Effector memory CD4-positive, alpha-beta T cell (primary cell): ENCODE results near the gene TLR8.

ENCODE experiments used
- DNase-seq, 3 donors: peaks; one replicate each; pipeline ENCODE4 v3.0.0-alpha.2; 2020
- H3K27ac ChIP-seq: 2 replicates; pipeline ENCODE4 v1.7.0; 2013; ENCODE audit warnings: mild to moderate bottlenecking, low read length, moderate library complexity; ENCODE audit not compliant: insufficient read depth, poor library complexity, severe bottlenecking
- H3K27me3 ChIP-seq: replicated peaks from 2 replicates; pipeline ENCODE4 v1.7.0; 2013; ENCODE audit warnings: mild to moderate bottlenecking, low read length; ENCODE audit not compliant: insufficient read depth, control insufficient read depth, poor library complexity, severe bottlenecking
- H3K36me3 ChIP-seq: 2 replicates; pipeline ENCODE4 v1.7.0; 2013; ENCODE audit warnings: mild to moderate bottlenecking, low read length, moderate library complexity; ENCODE audit not compliant: control insufficient read depth, insufficient read depth
- H3K4me1 ChIP-seq: 2 replicates; pipeline ENCODE4 v1.7.0; 2013; ENCODE audit warnings: low read length, mild to moderate bottlenecking; ENCODE audit not compliant: control insufficient read depth, insufficient read depth, poor library complexity, severe bottlenecking
- H3K4me3 ChIP-seq: 2 replicates; pipeline ENCODE4 v1.7.0; 2013; ENCODE audit warnings: low read length, low read depth, mild to moderate bottlenecking; ENCODE audit not compliant: insufficient read depth, poor library complexity, severe bottlenecking
- H3K9me3 ChIP-seq: 2 replicates; pipeline ENCODE4 v1.7.0; 2013; ENCODE audit warnings: mild to moderate bottlenecking, low read length, moderate library complexity; ENCODE audit not compliant: control insufficient read depth

TLR8 gene

DNA sequence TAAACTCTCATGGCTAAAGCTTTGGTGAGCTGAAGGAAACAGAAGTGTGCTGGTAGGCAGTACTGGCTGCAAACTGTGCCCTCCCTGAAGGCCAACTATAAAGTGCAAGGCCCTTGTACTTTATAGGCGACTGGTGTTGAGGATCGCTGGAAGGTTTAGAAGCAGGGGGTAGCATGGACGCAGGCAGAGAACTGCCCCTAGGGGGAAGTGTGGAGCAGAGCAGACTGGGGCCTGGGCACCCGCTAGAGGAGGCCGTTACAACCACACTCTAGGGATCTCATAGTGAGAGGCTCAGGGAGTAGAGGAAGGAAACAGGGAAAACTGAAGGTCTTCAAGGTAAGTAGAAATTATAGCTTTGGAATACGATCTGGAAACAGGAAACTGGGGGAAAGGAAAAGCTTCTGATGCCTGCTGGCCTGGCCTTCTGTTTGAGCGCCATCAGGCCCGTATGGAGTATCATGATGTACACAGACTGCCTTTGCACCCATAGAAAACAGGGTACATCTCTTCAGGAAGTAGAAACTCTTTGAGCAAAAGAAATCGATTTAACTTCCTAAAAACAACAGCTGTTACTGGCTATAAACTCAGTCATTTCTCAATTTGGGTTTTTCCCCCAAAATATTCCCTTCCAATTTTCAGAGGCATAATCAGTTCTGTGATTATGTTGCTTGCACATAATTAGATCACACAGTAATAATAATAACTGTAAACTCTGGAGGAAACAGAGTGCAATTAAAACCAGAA lies 44.6 kb downstream of the TLR8 start:
- Histone ChIP-seq H3K27ac (peak overlapping the region; percentile 86), H3K9me3 (no peaks in the 10 kb centered on the region), H3K4me3 (peak overlapping the region; percentile 15), H3K27me3 (no peaks in the 10 kb centered on the region), H3K36me3 (no peaks in the 10 kb centered on the region), H3K4me1 (peaks cover 63% of the 10 kb centered on the region)
- DNase-seq = peak in 2 of 3 donors; percentile 54 to 56

DNA sequence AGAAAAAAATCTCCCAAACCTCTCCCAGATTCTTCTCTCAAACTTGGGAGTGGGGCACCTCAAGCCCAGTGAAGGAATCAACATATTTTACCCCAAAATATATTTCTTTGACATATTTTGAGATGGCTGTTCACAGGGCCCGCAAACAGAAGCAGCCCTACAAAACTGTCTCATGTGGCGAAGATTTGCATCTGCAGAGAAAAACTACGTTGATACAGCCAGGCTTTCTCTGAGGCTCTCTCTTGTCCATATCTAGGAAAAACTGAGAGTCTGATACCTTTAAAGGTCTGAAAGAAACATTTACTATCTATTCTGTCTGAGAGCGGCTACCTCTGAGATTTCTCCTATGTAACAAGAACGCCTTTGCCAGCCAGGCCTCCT lies 45.2 kb downstream of the TLR8 start:
- peak overlapping the region; percentile 86 for H3K27ac ChIP-seq
- H3K4me1 ChIP-seq = peaks cover 68% of the 10 kb centered on the region
- H3K9me3 ChIP-seq = no peaks in the 10 kb centered on the region
- no peaks in the 10 kb centered on the region for H3K36me3 ChIP-seq
- H3K4me3 ChIP-seq = no peak overlapping the region
- DNase-seq = no peak
- H3K27me3 ChIP-seq = no peaks in the 10 kb centered on the region

GRCh38 chrX:12953420-12953819 lies 47.0 kb downstream of the TLR8 start:
- Histone ChIP-seq H3K36me3 (no peaks in the 10 kb centered on the region), H3K4me1 (peaks cover 65% of the 10 kb centered on the region), H3K9me3 (no peaks in the 10 kb centered on the region), H3K4me3 (peak overlapping the region; percentile 30), H3K27ac (peak overlapping the region; percentile 88), H3K27me3 (no peaks in the 10 kb centered on the region)
- DNase-seq = no peak

GRCh38 chrX:12954376-12954775 lies 48.0 kb downstream of the TLR8 start:
- peak overlapping the region; percentile 88 for H3K27ac ChIP-seq
- no peak overlapping the region for H3K4me3 ChIP-seq

DNA sequence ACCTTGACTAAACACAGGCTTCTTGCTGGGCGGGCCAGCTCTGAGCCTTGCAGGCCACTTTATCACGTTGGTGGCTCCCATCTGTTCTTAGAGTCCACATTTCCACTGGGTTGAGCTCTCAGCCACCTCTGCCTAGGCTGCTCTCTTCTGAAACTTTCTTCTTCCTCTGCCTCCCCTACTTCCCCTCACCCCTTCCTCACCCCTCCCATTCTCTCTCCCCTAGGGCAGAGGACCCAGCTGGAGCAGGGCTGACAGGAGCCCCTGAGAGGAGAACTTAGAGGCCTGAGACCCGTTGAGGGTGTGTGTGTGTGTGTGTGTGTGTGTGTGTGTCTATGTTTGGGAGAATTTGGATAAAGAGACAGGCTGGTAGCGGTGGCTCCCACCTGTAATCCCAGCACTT lies 48.6 kb downstream of the TLR8 start:
- peak overlapping the region; percentile 19 for H3K4me3 ChIP-seq
- H3K4me1 ChIP-seq = peaks cover 57% of the 10 kb centered on the region
- H3K9me3 ChIP-seq = no peaks in the 10 kb centered on the region
- no peak for DNase-seq
- no peaks in the 10 kb centered on the region for H3K36me3 ChIP-seq
- H3K27me3 ChIP-seq = no peaks in the 10 kb centered on the region
- peak overlapping the region; percentile 88 for H3K27ac ChIP-seq

More at GRCh38 chrX:12954376-12954775, 48.0 kb downstream of the TLR8 start:
- Histone ChIP-seq H3K9me3 (no peaks in the 10 kb centered on the region), H3K36me3 (no peaks in the 10 kb centered on the region), H3K4me1 (peaks cover 61% of the 10 kb centered on the region), H3K27me3 (no peaks in the 10 kb centered on the region)
- DNase-seq = no peak

DNA sequence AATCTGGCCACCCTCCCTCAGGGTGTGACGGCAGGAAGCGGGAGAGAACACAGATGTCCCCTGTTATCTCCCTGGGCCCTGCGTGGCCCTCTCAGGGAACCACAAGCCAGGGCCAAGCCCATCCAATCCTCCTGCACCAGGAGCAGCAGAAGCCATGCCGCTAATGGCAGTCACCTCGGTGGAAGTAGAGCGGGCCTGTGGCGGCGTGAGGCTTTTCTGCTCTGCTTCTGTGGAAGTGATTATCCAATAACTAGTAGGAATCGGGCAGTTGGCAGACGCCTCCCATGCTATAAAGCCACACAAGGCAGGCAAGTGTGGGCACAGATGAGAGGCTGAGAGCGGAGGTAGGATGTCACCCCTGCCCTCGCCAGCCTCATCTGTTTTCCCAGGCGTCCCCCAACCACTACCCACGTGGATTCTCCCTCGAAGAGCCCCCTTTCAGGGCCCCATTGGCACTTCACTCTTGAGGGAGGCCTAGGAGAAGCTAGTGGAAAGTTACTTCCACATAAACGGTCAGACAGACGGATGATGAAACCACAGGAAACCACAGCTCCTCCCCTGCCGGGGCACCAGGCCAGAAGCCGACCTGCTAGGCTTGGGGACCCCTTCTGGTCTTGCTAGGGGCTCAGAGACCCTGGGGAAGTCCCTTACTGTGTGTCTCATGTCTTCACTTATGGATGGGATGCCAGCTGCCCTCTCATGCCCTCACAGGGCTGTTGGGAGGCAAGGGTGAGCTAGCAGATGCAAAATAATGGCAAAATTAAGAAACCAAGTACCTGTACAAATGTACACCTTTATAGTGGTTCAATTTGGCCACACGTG lies 49.7 kb downstream of the TLR8 start:
- no peaks in the 10 kb centered on the region for H3K27me3 ChIP-seq
- H3K4me3 ChIP-seq = peak overlapping the region; percentile 41
- peak overlapping the region; percentile 88 for H3K27ac ChIP-seq
- H3K36me3 ChIP-seq = no peaks in the 10 kb centered on the region
- peak; percentile 64 to 72 (median 66) for DNase-seq
- H3K4me1 ChIP-seq = peaks cover 56% of the 10 kb centered on the region
- no peaks in the 10 kb centered on the region for H3K9me3 ChIP-seq

DNA sequence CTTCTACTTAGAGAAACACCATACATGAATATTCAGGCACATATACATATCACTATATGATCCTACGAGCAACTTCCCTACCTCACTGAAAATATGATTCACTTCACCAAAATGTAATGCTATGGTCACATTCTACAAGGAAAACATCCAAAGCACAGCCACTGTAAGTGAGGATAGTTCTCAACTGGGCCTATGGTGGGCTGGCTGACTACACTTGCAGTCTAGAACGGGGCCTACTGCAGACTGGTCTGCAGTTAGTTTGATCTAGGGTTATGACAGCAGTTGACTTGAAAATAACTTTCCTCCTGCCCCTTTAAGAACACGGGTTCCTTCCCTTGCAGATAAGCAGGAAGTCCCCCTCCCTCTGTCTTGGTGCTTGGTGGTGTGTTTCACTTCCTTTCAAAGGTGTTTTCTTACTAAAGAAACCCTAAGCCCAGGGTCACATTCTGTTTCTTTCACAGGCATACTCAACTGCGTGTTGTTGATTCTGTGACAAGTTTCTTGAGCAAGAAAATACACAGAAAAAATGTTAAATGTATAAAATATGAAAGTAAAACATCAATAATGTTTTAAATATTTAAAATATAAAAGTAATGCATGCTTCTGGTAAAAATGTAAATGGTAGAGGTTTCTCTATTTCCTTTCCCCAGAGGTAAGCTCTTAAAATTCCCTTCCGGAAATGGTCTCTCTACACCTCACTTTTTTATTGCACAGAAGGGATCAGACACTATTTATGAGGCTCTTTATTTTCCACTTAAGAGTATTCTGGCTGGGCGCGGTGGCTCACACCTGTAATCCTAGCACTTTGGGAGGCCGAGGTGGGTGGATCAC lies 50.5 kb downstream of the TLR8 start:
- Histone ChIP-seq H3K9me3 (no peaks in the 10 kb centered on the region), H3K27ac (peak overlapping the region; percentile 88), H3K4me3 (peak overlapping the region; percentile 41), H3K4me1 (peaks cover 62% of the 10 kb centered on the region), H3K27me3 (no peaks in the 10 kb centered on the region), H3K36me3 (no peaks in the 10 kb centered on the region)
- DNase-seq = peak; percentile 29 to 59 (median 47)

- DNase-seq = no peak
These were observed 51.6 kb downstream of the TLR8 start for GRCh38 chrX:12958059-12958458.

GRCh38 chrX:12958461-12958860 lies 52.0 kb downstream of the TLR8 start:
- Histone ChIP-seq H3K4me1 (peaks cover 60% of the 10 kb centered on the region), H3K9me3 (no peaks in the 10 kb centered on the region), H3K27me3 (no peaks in the 10 kb centered on the region), H3K36me3 (no peaks in the 10 kb centered on the region), H3K27ac (peak overlapping the region; percentile 88), H3K4me3 (no peak overlapping the region)
- DNase-seq = no peak

More at GRCh38 chrX:12958059-12958458, 51.6 kb downstream of the TLR8 start:
- Histone ChIP-seq H3K4me1 (peaks cover 62% of the 10 kb centered on the region), H3K27me3 (no peaks in the 10 kb centered on the region), H3K4me3 (no peak overlapping the region), H3K36me3 (no peaks in the 10 kb centered on the region), H3K9me3 (no peaks in the 10 kb centered on the region), H3K27ac (peak overlapping the region; percentile 88)
